ENCODE data around the gene SLC5A10.
"Not testable (repeated sequence)": the region's sequence is repeated elsewhere in the genome, so short reads cannot be mapped to it uniquely, and the experiment has no call there.

Gene SLC5A10

GRCh38 chr17:19005789-19006430 lies 53.9 kb downstream of the SLC5A10 start:
- no peak for DNase-seq

- DNase-seq: no peak
Measured at GRCh38 chr17:19006698-19007097, 54.7 kb downstream of the SLC5A10 start.

GRCh38 chr17:19009970-19010369 lies 58.0 kb downstream of the SLC5A10 start:
- no peak for DNase-seq

GRCh38 chr17:19010729-19011505 lies 59.0 kb downstream of the SLC5A10 start:
- no peak for DNase-seq

GRCh38 chr17:19011581-19011980 lies 59.6 kb downstream of the SLC5A10 start:
- no peak for DNase-seq

- DNase-seq: no peak
Measured at GRCh38 chr17:19012171-19013080, 60.5 kb downstream of the SLC5A10 start.

- DNase-seq: no peak
Measured at GRCh38 chr17:19013226-19013625, 61.3 kb downstream of the SLC5A10 start.

GRCh38 chr17:19013806-19014627 lies 62.1 kb downstream of the SLC5A10 start:
- no peak for DNase-seq

GRCh38 chr17:19014628-19015215 lies 62.8 kb downstream of the SLC5A10 start:
- no peak for DNase-seq

GRCh38 chr17:19015428-19015827 lies 63.5 kb downstream of the SLC5A10 start:
- DNase-seq: no peak

GRCh38 chr17:19016297-19016696 lies 64.3 kb downstream of the SLC5A10 start:
- DNase-seq: no peak

GRCh38 chr17:19016881-19017280 lies 64.9 kb downstream of the SLC5A10 start:
- no peak for DNase-seq

GRCh38 chr17:19017401-19017800 lies 65.4 kb downstream of the SLC5A10 start:
- no peak for DNase-seq

GRCh38 chr17:19017804-19018599 lies 66.0 kb downstream of the SLC5A10 start:
- DNase-seq: no peak

GRCh38 chr17:19018600-19018950 lies 66.6 kb downstream of the SLC5A10 start:
- no peak for DNase-seq

GRCh38 chr17:19019041-19019941 lies 67.3 kb downstream of the SLC5A10 start:
- no peak for DNase-seq

- DNase-seq: no peak
Measured at GRCh38 chr17:19020016-19020415, 68.1 kb downstream of the SLC5A10 start.

- DNase-seq: not testable (repeated sequence)
Measured at GRCh38 chr17:19021011-19021621, 69.2 kb downstream of the SLC5A10 start.

GRCh38 chr17:19021622-19022083 lies 69.7 kb downstream of the SLC5A10 start:
- peak; percentile 73 for DNase-seq

- DNase-seq: no peak
Measured at GRCh38 chr17:19022128-19022527, 70.2 kb downstream of the SLC5A10 start.
